Mucosa of descending colon (tissue), 3 donors: Measurements from ENCODE around the gene TCIRG1. TPM values are rescaled to one million over a fixed set of nuclear protein-coding genes. Genes with fewer than 3 reads are reported as not detected.

Experiments used
- ATAC-seq: fragments of 200-7000 bp; cut with Tn5 transposase; one replicate; pipeline ENCODE4 v1.9.1; 2020; ENCODE audit warnings: mild to moderate bottlenecking, moderate library complexity
- DNase-seq, 3 donors: peaks; one replicate each; pipeline ENCODE4 v3.0.0-alpha.2; 2020
- H3K36me3 ChIP-seq: fragments of 200-600 bp; one replicate; pipeline ENCODE4 v1.8.0; 2021; ENCODE audit warnings: low read depth, mild to moderate bottlenecking
- H3K4me1 ChIP-seq: fragments of 200-600 bp; one replicate; pipeline ENCODE4 v1.8.0; 2021; ENCODE audit warnings: low read depth, mild to moderate bottlenecking
- H3K4me3 ChIP-seq: fragments of 200-600 bp; one replicate; pipeline ENCODE4 v1.8.0; 2021; ENCODE audit warnings: mild to moderate bottlenecking
- H3K9me3 ChIP-seq: fragments of 200-600 bp; one replicate; pipeline ENCODE4 v1.8.0; 2021; ENCODE audit warnings: mild to moderate bottlenecking
- intact Hi-C, 2 donors: fragments of 100-400 bp; cut with DNase I in 1 of 2; cut with micrococcal nuclease in 1 of 2; formaldehyde crosslinking; loops; one replicate each; pipeline versions ENCODE4 v1.11.0 to v1.11.1; 2022; cut with DNase I, micrococcal nuclease
- total RNA-seq, 3 donors: library from RNA; stranded (reverse); fragmentation: NEBNext Ultra II Directional in 2 of 3; extraction: Animal tissue kit (Norgen Biotek cat#: 25700) in 2 of 3; gene quantifications; one replicate each; pipeline versions ENCODE4 v1.2.1 to v1.2.4, GENCODE V29; 2021 to 2023
- TF ChIP-seq, protein P1 (sequence below): fragments of 200-600 bp; IDR thresholded peaks from one replicate; pipeline ENCODE4 v1.8.0; 2022; ENCODE audit warnings: antibody characterized with exemption, mild to moderate bottlenecking
- donor health status: DM: no; HTN: no; CAD: no; lungs with moderate emphysema.
- donor health status: DM: no; HTN: no; CAD: no.
- donor health status: DM: no; HTN: yes; CAD: no.

TCIRG1 gene
- total RNA-seq, 3 donors from 2014 or later = 155 to 189 (median 166) TPM

DNA sequence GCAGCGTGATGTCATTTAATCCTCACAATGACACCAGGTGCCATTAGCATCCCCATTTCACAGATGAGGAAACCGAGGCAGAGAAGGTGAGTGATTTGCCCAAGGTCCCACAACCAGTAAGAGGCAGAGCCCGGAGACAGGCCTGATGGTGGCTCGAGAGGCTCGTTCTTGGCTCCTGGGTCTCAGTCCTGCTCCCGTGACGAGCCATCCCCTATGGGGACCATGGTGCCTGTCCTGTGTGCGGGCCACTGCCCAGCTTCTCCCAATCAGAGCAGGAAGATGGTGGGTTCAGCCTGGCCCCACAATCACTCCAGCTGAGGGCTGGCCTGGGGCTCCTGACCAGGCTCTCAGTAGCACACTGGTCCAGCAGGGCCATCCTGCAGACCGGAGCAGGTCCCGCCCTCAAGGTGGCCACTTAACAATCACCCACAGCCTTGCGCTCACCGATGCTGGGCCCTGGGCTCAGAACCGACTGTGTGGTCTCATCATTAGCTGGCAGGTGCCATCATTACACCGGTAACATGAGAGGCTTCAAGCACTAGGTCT lies 25.1 kb upstream of the TCIRG1 start:
- ATAC-seq (no peak), DNase-seq (peak in 2 of 3 donors; percentile 38 to 54)
- intact Hi-C loops = no loop called here
- TF ChIP-seq, protein P1, sequence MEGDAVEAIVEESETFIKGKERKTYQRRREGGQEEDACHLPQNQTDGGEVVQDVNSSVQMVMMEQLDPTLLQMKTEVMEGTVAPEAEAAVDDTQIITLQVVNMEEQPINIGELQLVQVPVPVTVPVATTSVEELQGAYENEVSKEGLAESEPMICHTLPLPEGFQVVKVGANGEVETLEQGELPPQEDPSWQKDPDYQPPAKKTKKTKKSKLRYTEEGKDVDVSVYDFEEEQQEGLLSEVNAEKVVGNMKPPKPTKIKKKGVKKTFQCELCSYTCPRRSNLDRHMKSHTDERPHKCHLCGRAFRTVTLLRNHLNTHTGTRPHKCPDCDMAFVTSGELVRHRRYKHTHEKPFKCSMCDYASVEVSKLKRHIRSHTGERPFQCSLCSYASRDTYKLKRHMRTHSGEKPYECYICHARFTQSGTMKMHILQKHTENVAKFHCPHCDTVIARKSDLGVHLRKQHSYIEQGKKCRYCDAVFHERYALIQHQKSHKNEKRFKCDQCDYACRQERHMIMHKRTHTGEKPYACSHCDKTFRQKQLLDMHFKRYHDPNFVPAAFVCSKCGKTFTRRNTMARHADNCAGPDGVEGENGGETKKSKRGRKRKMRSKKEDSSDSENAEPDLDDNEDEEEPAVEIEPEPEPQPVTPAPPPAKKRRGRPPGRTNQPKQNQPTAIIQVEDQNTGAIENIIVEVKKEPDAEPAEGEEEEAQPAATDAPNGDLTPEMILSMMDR = no peak
- H3K36me3 ChIP-seq = no peaks in the 10 kb centered on the region
- H3K4me1 ChIP-seq = peaks cover 45% of the 10 kb centered on the region
- H3K9me3 ChIP-seq = no peaks in the 10 kb centered on the region
- H3K4me3 ChIP-seq = no peak overlapping the region

DNA sequence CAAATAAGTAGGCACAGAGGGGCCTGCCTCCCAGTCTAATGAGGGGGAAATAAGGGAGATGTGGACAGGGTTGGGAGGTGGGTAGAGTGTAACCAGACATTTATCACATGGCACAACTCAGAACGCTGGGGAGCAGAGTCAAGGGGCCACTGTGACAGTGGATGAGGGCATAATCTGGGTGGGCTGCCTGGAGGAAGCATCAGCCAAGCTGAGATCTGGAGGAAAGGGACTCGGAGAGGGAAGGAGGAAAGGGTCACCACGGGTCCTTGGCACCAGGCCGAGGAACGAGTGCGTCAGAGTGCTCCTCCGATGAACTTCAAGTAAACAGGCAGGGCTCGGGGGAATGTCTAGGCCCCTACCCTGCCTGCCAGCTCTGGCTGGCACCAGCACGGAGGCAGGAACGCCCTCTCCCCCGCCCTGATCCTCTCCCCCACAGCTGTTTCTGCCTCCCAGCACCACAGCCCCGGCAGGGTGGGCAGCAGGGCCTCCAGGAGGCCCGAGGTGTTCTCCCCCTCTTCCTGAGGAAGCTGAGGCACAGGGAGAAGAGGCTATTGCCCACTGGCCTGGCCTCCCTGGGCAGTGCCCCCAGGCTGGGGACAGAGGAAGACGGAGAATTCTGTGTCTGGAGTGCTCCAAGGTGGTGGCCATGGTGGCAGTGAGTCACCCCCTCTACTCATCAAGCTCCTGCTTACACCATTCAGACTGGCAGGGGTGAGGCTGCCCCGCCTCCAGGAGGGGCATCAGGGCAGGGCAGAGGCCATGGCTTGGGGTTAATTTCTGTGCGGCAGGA lies 24.5 kb upstream of the TCIRG1 start:
- H3K4me3 ChIP-seq = no peak overlapping the region
- intact Hi-C loops = no loop called here

DNA sequence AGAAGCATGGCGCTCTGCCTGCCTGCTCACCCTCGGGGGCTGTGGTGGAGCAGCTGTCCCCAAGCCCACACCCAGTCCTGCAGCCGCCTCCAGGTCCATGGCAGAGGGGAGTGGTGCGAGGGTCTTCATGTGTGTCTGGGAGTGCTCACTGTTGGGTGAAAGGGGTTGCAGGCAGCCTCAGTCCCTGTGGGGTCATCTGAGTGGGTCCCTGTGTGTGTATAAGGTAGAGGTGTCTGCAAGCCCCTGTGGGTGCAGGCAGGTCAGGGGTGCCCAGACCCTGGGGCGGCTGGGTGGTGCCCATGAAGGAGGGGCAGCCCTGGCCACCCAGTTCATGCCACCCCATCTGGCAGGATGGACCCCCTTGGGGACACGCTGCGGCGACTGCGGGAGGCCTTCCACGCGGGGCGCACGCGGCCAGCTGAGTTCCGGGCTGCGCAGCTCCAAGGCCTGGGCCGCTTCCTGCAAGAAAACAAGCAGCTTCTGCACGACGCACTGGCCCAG lies 23.8 kb upstream of the TCIRG1 start:
- no peak overlapping the region for H3K4me3 ChIP-seq
- TF ChIP-seq, protein P1 = no peak
- no peaks in the 10 kb centered on the region for H3K36me3 ChIP-seq
- ATAC-seq = no peak
- no peaks in the 10 kb centered on the region for H3K9me3 ChIP-seq
- H3K4me1 ChIP-seq = peaks cover 33% of the 10 kb centered on the region
- intact Hi-C loops = no loop called here
- peak in 1 of 3 donors; percentile 59 for DNase-seq

More for the DNA sequence above, 24.5 kb upstream of the TCIRG1 start:
- TF ChIP-seq, protein P1 = no peak
- Histone ChIP-seq H3K4me1 (peaks cover 40% of the 10 kb centered on the region), H3K36me3 (no peaks in the 10 kb centered on the region), H3K9me3 (no peaks in the 10 kb centered on the region)
- DNase-seq (peak; percentile 75 to 83 (median 79)), ATAC-seq (peak; percentile 65)

DNA sequence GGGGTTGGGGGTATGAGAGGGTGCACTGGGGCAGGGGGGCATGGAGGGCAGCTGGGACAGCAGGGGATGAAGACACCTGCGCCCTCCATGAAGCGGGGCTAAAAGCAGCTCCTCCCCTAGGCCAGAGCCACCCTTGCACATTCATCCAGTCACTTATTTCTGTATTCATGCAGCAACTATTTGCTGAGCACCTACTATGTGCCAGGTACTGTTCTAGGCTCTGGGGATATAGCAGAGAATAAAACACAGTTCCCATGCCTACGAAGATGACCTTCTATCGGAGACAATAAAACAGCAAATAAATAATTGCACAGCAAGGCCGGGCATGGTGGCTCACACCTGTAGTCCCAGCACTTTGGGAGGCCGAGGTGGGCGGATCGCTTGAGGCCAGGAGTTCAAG lies 23.4 kb upstream of the TCIRG1 start:
- TF ChIP-seq, protein P1 = no peak
- ATAC-seq (no peak), DNase-seq (no peak)
- Histone ChIP-seq H3K4me3 (no peak overlapping the region), H3K36me3 (no peaks in the 10 kb centered on the region), H3K4me1 (peaks cover 29% of the 10 kb centered on the region), H3K9me3 (no peaks in the 10 kb centered on the region)
- intact Hi-C loops = no loop called here

DNA sequence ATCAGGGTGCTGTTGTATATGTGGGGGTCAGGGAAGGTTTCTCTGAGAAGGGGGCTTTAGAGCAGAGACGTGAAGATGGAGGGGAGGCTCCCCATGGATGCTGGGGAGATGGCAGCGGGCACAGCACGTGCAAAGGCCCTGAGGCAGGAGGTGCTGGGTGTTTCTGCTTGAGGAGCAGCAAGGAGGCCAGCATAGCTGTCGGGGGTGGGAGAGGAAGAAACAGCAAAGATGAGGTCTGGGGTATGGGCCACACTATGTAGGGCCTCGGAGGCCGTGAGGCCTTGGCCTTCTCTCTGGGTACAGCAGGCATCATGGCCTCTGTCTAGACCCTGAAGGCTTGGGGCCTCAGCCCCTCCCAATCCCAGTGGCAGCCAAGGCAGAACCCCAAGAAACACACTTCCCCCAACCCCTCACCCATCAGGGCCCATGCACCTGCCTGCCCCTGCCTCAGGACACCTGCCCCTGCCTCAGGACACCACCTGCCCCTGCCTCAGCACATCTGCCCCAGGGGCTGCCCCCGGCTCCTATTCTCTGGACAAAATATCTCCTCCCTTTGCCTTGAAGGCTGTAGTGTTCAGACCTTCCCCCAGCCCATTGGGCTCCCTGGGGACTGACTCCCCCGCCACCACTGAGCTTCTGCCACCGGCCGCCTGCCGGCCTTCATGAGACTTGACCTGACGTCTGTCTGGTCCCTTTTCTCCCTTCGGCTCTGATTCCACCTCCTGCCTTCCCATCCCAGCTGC lies 22.5 kb upstream of the TCIRG1 start:
- peaks cover 21% of the 10 kb centered on the region for H3K4me1 ChIP-seq
- no peak for ATAC-seq
- TF ChIP-seq, protein P1 = no peak
- H3K4me3 ChIP-seq = no peak overlapping the region
- DNase-seq = no peak
- intact Hi-C loops = no loop called here
- H3K36me3 ChIP-seq = no peaks in the 10 kb centered on the region
- no peaks in the 10 kb centered on the region for H3K9me3 ChIP-seq
